ENCODE measurements around the gene AGBL3. TPM values are rescaled to one million over a fixed set of nuclear protein-coding genes. Genes with fewer than 3 reads are reported as not detected.

AGBL3 gene
- polyA plus RNA-seq, 3 donors = 0.03 to 0.20 (median 0.12) TPM

DNA sequence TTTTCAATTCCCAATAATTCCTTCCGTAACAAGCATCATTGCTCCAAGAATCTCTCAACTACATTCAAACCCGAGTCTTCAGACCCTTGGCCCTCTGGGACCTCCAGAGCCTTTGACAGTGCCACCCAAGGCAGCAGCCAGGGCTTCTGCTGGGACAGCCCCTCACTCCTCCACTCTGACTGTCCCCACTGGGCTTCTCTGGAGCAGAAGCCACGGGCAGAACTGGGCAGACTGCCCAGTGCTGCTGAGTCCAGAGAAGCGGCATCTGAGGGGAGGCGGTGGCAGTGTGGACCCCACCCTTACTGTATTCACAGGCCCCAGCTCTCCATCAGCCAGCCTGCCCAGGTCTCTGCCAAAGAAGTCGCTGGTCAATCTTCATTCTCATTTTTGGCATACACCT lies 175.4 kb downstream of the AGBL3 start:
- peaks cover 37 to 56% of the 10 kb centered on the region in 2 donors for H3K4me1 ChIP-seq (ENCODE audit: control insufficient read depth in 1 of 2, insufficient read depth in 2 of 2, low read length in 2 of 2)
- peaks cover 7 to 8% of the 10 kb centered on the region in 2 donors for H3K9me3 ChIP-seq (replicated peaks in 1 of 2; ENCODE audit: control insufficient read depth in 1 of 2, insufficient read depth in 1 of 2, low read length in 2 of 2)
- peak overlapping the region; percentile 78 to 95 (median 89) for H3K27ac Mint-ChIP-seq
- H3K36me3 Mint-ChIP-seq = peaks cover 61 to 70% of the 10 kb centered on the region in 2 donors
- H3K36me3 ChIP-seq (replicated peaks in 1 of 2; ENCODE audit: control insufficient read depth in 1 of 2, insufficient read depth in 2 of 2, low read length in 2 of 2) = peaks cover 24 to 59% of the 10 kb centered on the region in 2 donors
- H3K27ac ChIP-seq (ENCODE audit: low read depth in 1 of 2, low read length in 2 of 2) = peak overlapping the region; percentile 43 to 82
- H3K79me2 ChIP-seq (ENCODE audit: insufficient read depth, low read length) = peaks cover 78% of the 10 kb centered on the region
- intact Hi-C loops (cut with micrococcal nuclease) = loop anchor here in 1 of 2 donors (10.0 kb wide), 1 partner anchor 47 kb away; no protein-coding TSS in a partner anchor
- H3K4me3 Mint-ChIP-seq = peak overlapping the region in 1 of 2 donors; percentile 51
- TF ChIP-seq, protein P1, sequence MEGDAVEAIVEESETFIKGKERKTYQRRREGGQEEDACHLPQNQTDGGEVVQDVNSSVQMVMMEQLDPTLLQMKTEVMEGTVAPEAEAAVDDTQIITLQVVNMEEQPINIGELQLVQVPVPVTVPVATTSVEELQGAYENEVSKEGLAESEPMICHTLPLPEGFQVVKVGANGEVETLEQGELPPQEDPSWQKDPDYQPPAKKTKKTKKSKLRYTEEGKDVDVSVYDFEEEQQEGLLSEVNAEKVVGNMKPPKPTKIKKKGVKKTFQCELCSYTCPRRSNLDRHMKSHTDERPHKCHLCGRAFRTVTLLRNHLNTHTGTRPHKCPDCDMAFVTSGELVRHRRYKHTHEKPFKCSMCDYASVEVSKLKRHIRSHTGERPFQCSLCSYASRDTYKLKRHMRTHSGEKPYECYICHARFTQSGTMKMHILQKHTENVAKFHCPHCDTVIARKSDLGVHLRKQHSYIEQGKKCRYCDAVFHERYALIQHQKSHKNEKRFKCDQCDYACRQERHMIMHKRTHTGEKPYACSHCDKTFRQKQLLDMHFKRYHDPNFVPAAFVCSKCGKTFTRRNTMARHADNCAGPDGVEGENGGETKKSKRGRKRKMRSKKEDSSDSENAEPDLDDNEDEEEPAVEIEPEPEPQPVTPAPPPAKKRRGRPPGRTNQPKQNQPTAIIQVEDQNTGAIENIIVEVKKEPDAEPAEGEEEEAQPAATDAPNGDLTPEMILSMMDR (IDR thresholded peaks at IDR 0.05) = no peak
- H3K4me3 ChIP-seq (replicated peaks in 1 of 3; ENCODE audit: low read depth in 2 of 3, low read length in 3 of 3) = peak overlapping the region in 1 of 3 experiments; percentile 8
- H4K20me1 ChIP-seq (ENCODE audit: insufficient read depth, low read length) = peaks cover 57% of the 10 kb centered on the region
- H3K27me3 Mint-ChIP-seq (ENCODE audit: low read depth in 3 of 3) = no peaks in the 10 kb centered on the region
- peaks cover 6 to 14% (median 11%) of the 10 kb centered on the region in 7 donors for H3K9me3 Mint-ChIP-seq
- DNase-seq = no peak
- peak overlapping the region; percentile 50 for H3K4me2 ChIP-seq (replicated peaks; ENCODE audit: extremely low read depth, low read length, poor library complexity, severe bottlenecking)
- H3K27me3 ChIP-seq (ENCODE audit: control insufficient read depth in 2 of 2, insufficient read depth in 2 of 2, low read length in 2 of 2) = no peaks in the 10 kb centered on the region
- H3K9ac ChIP-seq (ENCODE audit: insufficient read depth, low read length, poor library complexity, severe bottlenecking) = no peak overlapping the region
- H2AFZ ChIP-seq (ENCODE audit: insufficient read depth, low read depth, low read length, poor library complexity, severe bottlenecking) = no peak overlapping the region
- WGBS (ENCODE audit: insufficient coverage) = 73% methylated on average over 6 of the region's 6 CpGs
- peaks cover 54% of the 10 kb centered on the region for H3K4me1 Mint-ChIP-seq

DNA sequence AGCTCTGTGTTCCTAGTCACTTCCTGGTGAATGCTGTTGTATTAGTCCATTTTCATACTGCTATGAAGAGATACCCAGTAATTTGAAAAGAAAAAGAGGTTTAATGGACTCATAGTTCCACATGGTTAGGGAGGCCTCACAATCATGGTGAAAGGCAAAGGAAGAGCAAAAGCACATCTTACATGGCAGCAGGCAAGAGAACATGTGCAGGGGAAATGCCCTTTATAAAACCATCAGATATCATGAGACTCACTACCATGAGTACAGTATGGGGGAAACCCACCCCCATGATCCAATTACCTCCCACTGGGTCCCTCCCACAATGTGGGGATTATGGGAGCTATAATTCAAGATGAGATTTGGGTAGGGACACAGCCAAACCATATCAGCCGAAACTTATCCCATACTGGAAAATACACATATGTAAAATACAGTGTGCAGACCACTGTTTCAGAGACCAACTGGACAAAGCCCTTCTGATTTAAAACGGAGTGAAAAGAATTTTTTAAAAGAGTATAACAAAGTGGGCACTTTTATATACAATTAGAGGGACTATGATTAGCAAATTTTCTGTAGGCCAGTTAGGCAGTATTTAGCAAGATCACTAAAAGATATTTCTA lies 176.2 kb downstream of the AGBL3 start:
- intact Hi-C loops (cut with micrococcal nuclease) = loop anchor here in 1 of 2 donors (10.0 kb wide), 1 partner anchor 48 kb away; no protein-coding TSS in a partner anchor
- H2AFZ ChIP-seq (ENCODE audit: insufficient read depth, low read depth, low read length, poor library complexity, severe bottlenecking) = no peak overlapping the region
- peaks cover 78% of the 10 kb centered on the region for H3K79me2 ChIP-seq (ENCODE audit: insufficient read depth, low read length)
- no peak overlapping the region for H3K4me3 ChIP-seq (replicated peaks in 1 of 3; ENCODE audit: low read depth in 2 of 3, low read length in 3 of 3)
- H3K4me1 ChIP-seq (ENCODE audit: control insufficient read depth in 1 of 2, insufficient read depth in 2 of 2, low read length in 2 of 2) = peaks cover 45 to 65% of the 10 kb centered on the region in 2 donors
- DNase-seq = no peak
- H3K27me3 ChIP-seq (ENCODE audit: control insufficient read depth in 2 of 2, insufficient read depth in 2 of 2, low read length in 2 of 2) = no peaks in the 10 kb centered on the region
- TF ChIP-seq, protein P1 (IDR thresholded peaks at IDR 0.05) = no peak
- Mint-ChIP-seq H3K9me3 (peaks cover 0 to 9% (median 4%) of the 10 kb centered on the region in 7 donors), H3K36me3 (peaks cover 61 to 70% of the 10 kb centered on the region in 2 donors), H3K4me1 (peaks cover 62% of the 10 kb centered on the region), H3K4me3 (no peak overlapping the region), H3K27me3 (ENCODE audit: low read depth in 3 of 3) (peaks cover 0 to 2% (median 0%) of the 10 kb centered on the region in 3 donors), H3K27ac (peak overlapping the region in 1 of 7 donors; percentile 15)
- no peak overlapping the region for H3K4me2 ChIP-seq (replicated peaks; ENCODE audit: extremely low read depth, low read length, poor library complexity, severe bottlenecking)
- H4K20me1 ChIP-seq (ENCODE audit: insufficient read depth, low read length) = peaks cover 59% of the 10 kb centered on the region
- peak overlapping the region in 1 of 2 donors; percentile 82 for H3K27ac ChIP-seq (ENCODE audit: low read depth in 1 of 2, low read length in 2 of 2)
- no CpG with 5 or more reads among the region's 2 CpGs for WGBS (ENCODE audit: insufficient coverage)
- no peak overlapping the region for H3K9ac ChIP-seq (ENCODE audit: insufficient read depth, low read length, poor library complexity, severe bottlenecking)
- H3K36me3 ChIP-seq (replicated peaks in 1 of 2; ENCODE audit: control insufficient read depth in 1 of 2, insufficient read depth in 2 of 2, low read length in 2 of 2) = peaks cover 32 to 59% of the 10 kb centered on the region in 2 donors
- peaks cover under 1 to 2% of the 10 kb centered on the region in 2 donors for H3K9me3 ChIP-seq (replicated peaks in 1 of 2; ENCODE audit: control insufficient read depth in 1 of 2, insufficient read depth in 1 of 2, low read length in 2 of 2)
